OCI-LY3 (cell line): ENCODE data around the gene PPP1R26.
"Not testable (repeated sequence)": the region's sequence is repeated elsewhere in the genome, so short reads cannot be mapped to it uniquely, and the experiment has no call there.

ENCODE experiments used
- H2AFZ ChIP-seq: fragments of 200-600, 300-600 bp; shearing (Covaris generic); 2 replicates; pipeline ENCODE4 v1.6.0; 2014; ENCODE audit warnings: antibody characterized with exemption, low read depth, low read length
- H3K27ac ChIP-seq: fragments of 200-600, 300-600 bp; sonication (generic); 2 replicates; pipeline ENCODE4 v1.5.1; 2014; ENCODE audit warnings: mild to moderate bottlenecking, low read length, moderate library complexity, mixed read lengths
- H3K27me3 ChIP-seq: fragments of 200-600, 300-600 bp; sonication (generic); 2 replicates; pipeline ENCODE4 v1.6.1; 2014; ENCODE audit warnings: low read depth, low read length, mixed read lengths
- H3K36me3 ChIP-seq: fragments of 200-600, 300-600 bp; sonication (generic); replicated peaks from 2 replicates; pipeline ENCODE3; 2014; ENCODE audit warnings: low read depth, low read length, mixed read lengths
- H3K4me1 ChIP-seq: fragments of 300-600, 200-600 bp; sonication (generic); 2 replicates; pipeline ENCODE4 v1.6.1; 2014; ENCODE audit warnings: low read length, mixed read lengths
- H3K4me2 ChIP-seq: fragments of 200-600, 300-600 bp; sonication (generic); 2 replicates; pipeline ENCODE4 v1.6.1; 2014; ENCODE audit warnings: low read length, mixed read lengths
- H3K4me3 ChIP-seq: fragments of 300-600, 200-600 bp; sonication (generic); 2 replicates; pipeline ENCODE4 v1.5.1; 2014; ENCODE audit warnings: antibody characterized with exemption, mild to moderate bottlenecking, low read length, moderate library complexity
- H3K79me2 ChIP-seq: fragments of 300-600, 200-600 bp; shearing (Covaris generic); 2 replicates; pipeline ENCODE4 v1.6.1; 2014; ENCODE audit warnings: mild to moderate bottlenecking, low read length, mixed read lengths
- H3K9ac ChIP-seq: fragments of 300-600, 200-600 bp; shearing (Covaris generic); 2 replicates; pipeline ENCODE4 v1.6.0; 2014; ENCODE audit warnings: mild to moderate bottlenecking, low read length, moderate library complexity
- H3K9me3 ChIP-seq: fragments of 200-600, 300-600 bp; shearing (Covaris generic); 2 replicates; pipeline ENCODE4 v1.6.1; 2014; ENCODE audit warnings: low read length, mixed read lengths; ENCODE audit not compliant: insufficient read depth
- H4K20me1 ChIP-seq: fragments of 200-600, 300-600 bp; sonication (generic); 2 replicates; pipeline ENCODE4 v1.6.1; 2016; ENCODE audit warnings: low read length, mixed read lengths; ENCODE audit not compliant: insufficient read depth
- CTCF ChIP-seq: fragments of 200-600, 300-600 bp; sonication (generic); IDR thresholded peaks from 2 replicates; pipeline ENCODE4 v1.5.1; 2014; ENCODE audit warnings: antibody characterized with exemption, low read length, low read depth
- EZH2phosphoT487 ChIP-seq: fragments of 200-600 bp; shearing (Covaris generic); IDR thresholded peaks from 2 replicates; pipeline ENCODE4 v1.6.1; 2018; ENCODE audit warnings: antibody characterized with exemption, mixed run types, low read depth

The PPP1R26 gene

GRCh38 chr9:135526089-135526729 lies 46.6 kb downstream of the PPP1R26 start:
- H3K36me3 ChIP-seq, result no peaks in the 10 kb centered on the region
- no peak overlapping the region for H3K4me3 ChIP-seq
- no peak overlapping the region for H2AFZ ChIP-seq
- no peak overlapping the region for H3K9ac ChIP-seq
- H3K4me1 ChIP-seq, result no peaks in the 10 kb centered on the region
- H4K20me1 ChIP-seq, result no peaks in the 10 kb centered on the region
- H3K4me2 ChIP-seq, result no peak overlapping the region
- no peaks in the 10 kb centered on the region for H3K27me3 ChIP-seq
- no peak overlapping the region for H3K27ac ChIP-seq
- no peaks in the 10 kb centered on the region for H3K79me2 ChIP-seq
- no peaks in the 10 kb centered on the region for H3K9me3 ChIP-seq
- no peak for TF ChIP-seq EZH2phosphoT487
- TF ChIP-seq CTCF, result no peak

- no peak for TF ChIP-seq EZH2phosphoT487
- no peak for TF ChIP-seq CTCF
- Histone ChIP-seq H3K4me1 (no peaks in the 10 kb centered on the region), H3K4me3 (no peak overlapping the region), H2AFZ (no peak overlapping the region), H3K79me2 (no peaks in the 10 kb centered on the region), H3K36me3 (no peaks in the 10 kb centered on the region), H3K27ac (no peak overlapping the region), H4K20me1 (no peaks in the 10 kb centered on the region), H3K9ac (no peak overlapping the region), H3K4me2 (no peak overlapping the region), H3K27me3 (no peaks in the 10 kb centered on the region), H3K9me3 (no peaks in the 10 kb centered on the region)
Observed at GRCh38 chr9:135526730-135527571, 47.4 kb downstream of the PPP1R26 start.

GRCh38 chr9:135528842-135529435 lies 49.4 kb downstream of the PPP1R26 start:
- not testable (repeated sequence) for H3K9ac ChIP-seq, H3K27ac ChIP-seq, H3K4me3 ChIP-seq, H3K4me2 ChIP-seq, H4K20me1 ChIP-seq, H3K27me3 ChIP-seq, H3K9me3 ChIP-seq, H3K79me2 ChIP-seq, H3K4me1 ChIP-seq, H2AFZ ChIP-seq, H3K36me3 ChIP-seq

- Histone ChIP-seq H3K36me3 (no peaks in the 10 kb centered on the region), H3K4me1 (peaks cover 8% of the 10 kb centered on the region), H2AFZ (no peak overlapping the region), H3K9ac (no peak overlapping the region), H3K4me2 (no peak overlapping the region), H3K4me3 (no peak overlapping the region), H3K9me3 (no peaks in the 10 kb centered on the region), H3K79me2 (no peaks in the 10 kb centered on the region), H3K27me3 (no peaks in the 10 kb centered on the region), H3K27ac (no peak overlapping the region), H4K20me1 (no peaks in the 10 kb centered on the region)
- TF ChIP-seq EZH2phosphoT487, result no peak
- no peak for TF ChIP-seq CTCF
Observed at GRCh38 chr9:135530146-135530545, 50.6 kb downstream of the PPP1R26 start.
